NCI-H1105 (cell line): ENCODE measurements around the gene INO80B.
"Not testable (repeated sequence)": the region's sequence is repeated elsewhere in the genome, so short reads cannot be mapped to it uniquely, and the experiment has no call there.

Experiments
- DNase-seq: peaks from one replicate; lab custom pipeline; 2025; lab: John Stamatoyannopoulos, UW

The INO80B gene

DNA sequence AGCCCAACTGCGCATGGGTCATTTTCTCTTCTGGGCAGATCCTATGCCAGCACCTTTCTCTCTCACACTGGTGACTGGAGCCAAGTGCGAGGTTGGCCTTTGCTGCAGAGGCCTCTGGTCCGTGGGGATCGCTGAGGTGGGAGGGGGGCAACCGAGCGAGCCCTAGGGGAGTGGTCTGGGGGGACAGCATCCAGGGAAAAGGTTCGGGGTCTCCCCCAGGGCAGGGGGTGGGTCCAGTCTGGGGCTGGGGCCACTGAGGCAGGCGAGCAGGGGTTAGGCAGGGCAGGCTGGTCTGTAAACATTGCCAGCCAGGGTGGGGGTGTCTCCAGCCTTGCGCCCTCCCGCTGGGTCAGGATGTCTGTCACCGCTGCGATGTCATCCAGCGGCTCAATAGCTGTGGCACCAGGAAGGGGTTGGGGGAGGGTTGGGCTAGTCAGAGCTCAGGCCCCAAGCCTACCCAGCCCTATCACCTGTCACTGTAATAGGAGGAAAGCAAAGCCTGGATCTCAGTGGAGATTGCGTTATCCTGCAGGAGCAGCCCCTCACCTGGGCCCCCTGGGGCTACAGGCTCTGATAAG is 28.6 kb upstream of the INO80B start:
- no peak for DNase-seq

GRCh38 chr2:74427551-74427950 is 27.3 kb upstream of the INO80B start:
- DNase-seq = no peak

DNA sequence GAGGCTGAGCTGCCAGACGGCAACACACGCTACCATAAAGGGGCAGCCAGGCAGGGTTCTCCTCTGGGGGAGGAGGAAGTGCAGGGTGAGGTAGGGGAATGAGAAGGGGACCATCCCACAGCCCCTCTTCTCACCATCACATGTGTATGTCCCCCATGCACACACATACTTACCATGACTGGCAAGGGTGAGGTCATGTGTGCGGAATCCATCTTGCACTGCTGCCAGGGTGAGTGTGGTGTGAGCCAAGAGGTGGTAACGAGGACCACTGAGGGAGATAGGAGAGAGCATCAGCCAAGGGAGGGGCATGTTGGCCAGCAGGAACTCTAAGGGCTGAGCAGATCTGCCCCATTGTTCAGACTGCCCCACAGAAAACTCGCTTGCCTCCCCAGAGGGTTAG is 26.2 kb upstream of the INO80B start:
- DNase-seq = no peak

DNA sequence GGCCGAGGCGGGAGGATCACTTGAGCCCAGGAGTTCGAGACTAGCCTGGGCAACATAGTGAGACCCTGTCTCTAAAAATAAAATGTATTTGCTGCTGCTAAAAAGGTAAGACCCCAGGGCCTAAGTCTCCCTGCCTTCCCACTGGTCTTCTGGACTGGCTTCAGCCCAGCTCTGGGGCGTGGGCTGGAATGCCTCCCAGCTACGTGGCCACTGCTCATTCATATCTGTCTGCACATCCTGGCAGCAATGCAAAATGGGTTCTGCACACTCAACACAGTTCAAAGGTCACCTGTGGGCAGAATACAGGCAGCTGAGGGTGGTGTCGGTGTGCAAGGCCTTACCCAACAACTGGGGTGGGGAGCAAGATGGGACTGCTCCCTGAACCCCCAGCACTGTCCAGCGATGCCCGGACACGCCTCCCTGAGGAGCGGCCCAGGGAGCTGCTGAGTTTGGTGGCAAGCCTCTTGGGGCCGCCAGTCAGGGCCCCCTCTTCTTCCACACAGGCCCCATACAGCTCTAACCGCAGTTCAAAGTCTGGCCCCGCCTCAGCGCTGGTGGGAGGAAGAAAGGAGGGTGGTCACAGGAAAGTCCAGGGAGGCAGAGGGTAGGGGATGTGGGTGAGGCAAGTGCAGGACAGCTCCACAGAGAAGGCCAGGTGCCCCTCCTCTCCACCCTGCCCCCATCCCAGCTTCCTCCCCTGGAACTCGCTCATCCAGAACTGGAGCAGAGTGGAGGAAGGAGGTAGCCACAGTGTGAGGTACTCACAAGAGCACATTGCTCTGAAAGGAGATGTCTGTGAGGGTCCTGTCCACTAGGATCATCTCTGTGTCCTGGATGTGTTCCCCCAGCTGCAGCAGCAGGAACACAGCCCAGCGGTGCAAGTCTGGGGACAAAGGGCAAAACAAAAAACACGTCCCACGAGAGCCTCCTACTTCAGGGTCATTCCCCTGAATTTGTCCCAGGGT is 25.1 kb upstream of the INO80B start:
- DNase-seq = no peak

- no peak for DNase-seq
Observed at GRCh38 chr2:74430502-74430901, 24.4 kb upstream of the INO80B start.

DNA sequence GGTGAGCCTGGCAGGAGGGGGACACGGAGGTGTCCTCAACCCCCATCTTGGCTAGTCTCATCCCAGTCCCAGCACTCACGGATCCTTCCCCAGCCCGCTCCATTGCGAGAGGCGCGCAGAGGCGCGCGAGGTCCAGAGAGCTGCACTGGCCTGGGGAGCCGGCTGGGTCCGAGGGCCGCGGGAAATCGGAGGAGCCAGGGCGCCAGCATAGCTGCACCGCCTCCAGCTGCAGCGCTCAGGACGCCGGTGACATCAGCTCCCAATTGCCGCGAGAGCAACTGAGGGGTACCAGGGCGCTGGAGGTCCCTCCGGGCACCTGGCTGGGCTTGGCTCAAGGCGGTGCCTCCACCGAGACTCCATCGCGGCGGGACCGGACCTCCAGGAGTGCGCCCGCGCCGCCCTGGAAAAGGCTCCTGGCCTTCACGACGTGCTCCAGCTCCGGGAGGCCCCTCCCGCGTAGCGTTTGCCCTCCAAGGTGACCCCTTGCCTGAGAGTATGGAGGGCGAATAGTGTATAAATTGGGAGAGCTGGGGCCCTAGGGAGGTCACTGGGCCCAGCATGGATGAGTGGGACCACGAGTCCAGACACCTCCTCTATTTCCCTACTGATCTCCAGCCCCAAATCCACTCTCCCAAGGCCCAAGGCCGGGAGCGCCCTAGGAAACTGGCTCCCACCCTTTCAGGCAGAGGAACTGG is 18.6 kb upstream of the INO80B start:
- no peak for DNase-seq

DNA sequence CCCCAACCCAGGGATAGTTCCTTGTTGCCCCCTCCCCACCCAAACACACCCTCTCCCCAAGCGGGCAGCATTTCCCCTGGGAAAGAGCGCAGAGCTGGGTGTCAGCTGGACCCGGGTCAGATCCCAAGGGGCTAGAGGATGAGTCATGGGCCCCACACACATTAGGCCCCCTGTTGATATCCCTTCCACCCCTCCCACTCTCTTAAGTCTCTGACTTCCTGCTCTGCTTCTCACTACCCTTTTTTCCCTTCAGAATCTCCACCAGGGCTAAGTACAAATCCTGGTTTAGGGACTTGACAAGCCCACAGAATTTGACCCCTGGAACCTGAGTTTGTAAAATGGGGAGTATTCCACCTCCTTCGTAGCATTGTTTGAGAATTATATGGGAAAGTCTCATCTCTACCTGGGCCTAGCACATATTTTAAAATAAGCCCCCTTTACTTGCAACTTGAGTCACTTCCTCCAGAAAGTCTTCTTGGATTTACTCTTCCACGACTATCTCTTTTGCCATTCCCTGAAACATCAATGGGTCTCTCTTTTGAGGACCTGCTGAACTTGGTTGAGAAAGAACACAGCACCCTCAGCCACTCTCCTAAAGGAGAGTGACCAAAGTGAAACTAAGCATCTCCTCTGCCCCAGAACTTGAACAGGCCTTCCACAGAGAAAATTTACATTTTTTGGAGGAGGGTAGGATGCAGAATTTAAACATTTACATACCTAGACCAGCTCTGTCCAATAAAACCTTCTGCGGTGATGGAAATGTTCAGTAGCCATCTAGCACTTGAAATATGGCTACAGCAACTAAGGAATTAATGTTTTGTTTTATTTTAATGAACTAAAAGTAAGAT is 17.8 kb upstream of the INO80B start:
- no peak for DNase-seq

DNA sequence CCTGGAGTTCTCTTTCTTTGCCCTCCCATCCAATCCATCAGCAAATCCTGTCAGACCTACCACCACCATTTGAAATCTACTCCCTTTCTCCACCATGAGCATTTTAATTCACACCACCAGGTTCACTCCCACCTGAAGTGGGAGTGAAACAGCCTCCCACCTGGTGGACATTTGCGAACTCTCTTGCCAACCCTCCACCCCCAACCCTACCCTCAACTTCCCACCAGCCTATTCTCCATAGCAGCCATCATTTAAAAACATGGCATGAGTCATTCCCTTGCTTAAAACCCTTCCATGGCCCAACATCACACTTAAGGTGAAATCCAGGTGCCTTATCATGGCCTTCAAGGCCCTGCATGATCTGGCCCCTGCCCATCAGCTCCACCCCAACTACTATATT is 16.6 kb upstream of the INO80B start:
- DNase-seq = no peak

DNA sequence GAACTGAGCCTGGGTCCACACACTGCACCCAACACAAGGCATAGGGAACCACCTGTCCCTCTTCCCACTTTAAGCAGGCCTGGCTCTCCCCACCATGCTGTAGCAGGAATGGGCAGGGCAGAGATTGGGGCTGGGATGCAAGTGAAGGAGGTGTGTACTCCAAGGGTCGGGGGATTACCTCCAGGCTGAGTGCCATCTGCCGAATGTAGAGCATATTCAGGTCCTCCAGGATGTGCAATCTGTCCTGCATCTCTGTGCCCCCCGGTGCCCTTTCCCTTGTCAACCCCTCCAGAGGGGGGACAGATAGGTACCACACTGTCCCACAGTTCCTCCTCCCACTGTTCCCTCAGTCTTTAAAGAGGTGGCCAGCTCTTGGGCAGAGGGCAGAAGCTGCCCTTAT is 15.5 kb upstream of the INO80B start:
- no peak for DNase-seq

DNA sequence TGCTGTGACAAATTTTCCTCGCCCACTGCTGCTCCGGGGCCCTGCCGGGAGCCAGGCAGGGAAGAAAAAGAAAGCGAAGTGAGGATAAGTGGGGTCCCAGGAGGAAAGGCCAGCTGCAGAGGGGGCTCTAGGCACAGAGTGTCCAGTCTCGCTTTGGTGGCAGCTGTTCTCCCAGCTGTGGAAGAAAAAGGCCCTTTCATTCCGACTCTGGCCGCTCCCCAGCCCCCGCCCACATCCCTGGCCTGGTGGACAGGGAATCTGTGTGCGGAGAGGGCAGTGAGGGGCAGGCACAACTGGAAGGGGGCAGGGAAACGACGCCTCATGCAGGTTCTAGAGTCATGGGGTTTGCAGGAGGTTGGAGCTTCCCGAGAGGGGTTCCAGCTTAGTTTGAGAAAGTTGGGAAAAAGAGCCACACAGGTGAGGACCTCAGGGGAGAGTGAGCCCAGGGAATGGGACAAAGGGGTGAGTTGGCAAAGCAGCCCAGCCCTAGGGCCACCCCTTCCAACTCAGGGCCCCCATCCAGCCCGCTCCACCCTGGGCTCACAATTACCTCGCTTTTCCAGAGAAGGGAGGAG is 15.0 kb upstream of the INO80B start:
- no peak for DNase-seq

GRCh38 chr2:74440378-74441169 is 14.3 kb upstream of the INO80B start:
- peak; percentile 89 for DNase-seq

GRCh38 chr2:74441170-74441689 is 13.7 kb upstream of the INO80B start:
- DNase-seq = no peak

DNA sequence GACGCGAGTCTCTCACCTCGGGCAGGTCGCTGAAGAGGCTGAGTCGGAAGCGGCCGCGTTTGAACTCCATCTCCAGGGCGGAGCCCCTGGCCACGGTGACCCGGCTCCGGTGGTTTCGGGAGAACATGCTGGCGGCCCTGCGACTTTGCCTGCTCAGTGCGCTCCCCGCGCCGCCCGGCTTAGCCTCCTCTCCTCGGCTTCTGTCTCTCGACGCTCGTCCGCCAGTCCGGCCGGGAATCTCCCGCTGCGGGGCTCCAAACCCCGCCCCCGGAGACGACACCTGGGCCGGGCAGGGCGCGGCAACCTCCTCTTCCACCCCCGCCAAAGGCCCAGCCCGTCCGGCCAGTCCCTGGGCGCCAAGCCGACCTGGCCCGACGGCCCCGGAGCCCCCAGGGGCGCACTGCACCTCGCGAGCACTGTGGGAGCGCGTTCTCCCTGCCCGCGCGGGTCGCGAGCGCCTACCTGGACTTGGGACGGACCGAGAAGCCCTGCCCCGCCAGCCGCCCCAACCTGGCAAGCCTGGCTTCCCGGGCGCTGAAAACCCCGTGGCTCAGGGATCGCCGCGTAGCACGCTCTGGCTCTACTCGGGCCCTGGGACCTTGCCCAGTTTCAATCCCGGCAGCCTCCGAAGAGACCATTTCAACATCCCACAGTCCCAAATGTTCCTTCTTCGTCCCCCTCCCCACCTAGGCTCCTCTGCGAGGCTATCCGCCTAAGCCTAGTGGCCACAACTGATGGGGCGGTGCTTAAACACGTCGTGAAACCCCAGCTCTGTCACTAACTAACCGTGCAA is 13.0 kb upstream of the INO80B start, which contains the start of gene RTKN:
Gene RTKN (minus strand): TSS at position 248 of the 793 bp plus-strand sequence. CDS start 121 bp downstream, at position 127.
- DNase-seq = no peak

GRCh38 chr2:74442483-74443297 is 12.2 kb upstream of the INO80B start:
- DNase-seq = not testable (repeated sequence)

- no peak for DNase-seq
Observed at GRCh38 chr2:74444498-74445318, 10.2 kb upstream of the INO80B start.

- DNase-seq = no peak
Observed at GRCh38 chr2:74447230-74447999, 7.5 kb upstream of the INO80B start.

DNA sequence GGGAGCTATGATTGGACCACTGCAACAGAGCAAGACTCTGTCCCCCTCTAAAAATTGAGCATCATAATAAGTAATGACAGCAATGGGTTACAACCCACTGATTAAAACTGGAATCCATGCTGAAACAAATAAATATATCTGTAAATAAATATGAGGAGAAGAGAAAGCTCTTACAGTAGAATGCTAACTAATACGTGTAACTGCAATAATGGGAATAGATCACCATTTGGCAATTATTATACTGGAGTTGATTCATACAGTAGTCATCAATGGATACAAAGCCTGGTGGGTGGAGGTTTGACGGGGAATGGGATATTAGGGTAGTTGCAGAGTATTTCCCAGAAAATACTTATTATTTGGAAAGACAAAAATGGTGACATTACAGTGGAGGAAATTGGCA is 6.1 kb upstream of the INO80B start:
- DNase-seq = no peak
